Duodenal mucosa (tissue), 2 donors: ENCODE results near the gene CELF3.

ENCODE experiments used
- H3K27ac ChIP-seq: one replicate; pipeline ENCODE4 v1.7.0; 2013; ENCODE audit warnings: low read depth, low read length
- H3K27me3 ChIP-seq, 2 donors: one replicate each; pipeline ENCODE4 v1.7.0; 2013; ENCODE audit warnings: low read length in 2 of 2, control low read depth in 1 of 2; ENCODE audit not compliant: insufficient read depth in 2 of 2, control insufficient read depth in 1 of 2
- H3K36me3 ChIP-seq, 2 donors: one replicate each; pipeline ENCODE4 v1.7.0; 2013; ENCODE audit warnings: low read length in 2 of 2, control low read depth in 1 of 2; ENCODE audit not compliant: insufficient read depth in 2 of 2, control insufficient read depth in 1 of 2
- H3K4me1 ChIP-seq, 2 donors: one replicate each; pipeline ENCODE4 v1.7.0; 2013; ENCODE audit warnings: low read length in 2 of 2, control low read depth in 1 of 2; ENCODE audit not compliant: insufficient read depth in 2 of 2, control insufficient read depth in 1 of 2
- H3K4me3 ChIP-seq, 2 donors: one replicate each; pipeline ENCODE4 v1.7.0; 2013; ENCODE audit warnings: low read length in 2 of 2, low read depth in 1 of 2
- H3K9ac ChIP-seq, 2 donors: one replicate each; pipeline ENCODE4 v1.7.0; 2013; ENCODE audit warnings: low read length in 2 of 2, low read depth in 1 of 2
- H3K9me3 ChIP-seq, 2 donors: one replicate each; pipeline ENCODE4 v1.7.0; 2013; ENCODE audit warnings: low read length in 2 of 2, control low read depth in 1 of 2; ENCODE audit not compliant: control insufficient read depth in 1 of 2

CELF3 gene

DNA sequence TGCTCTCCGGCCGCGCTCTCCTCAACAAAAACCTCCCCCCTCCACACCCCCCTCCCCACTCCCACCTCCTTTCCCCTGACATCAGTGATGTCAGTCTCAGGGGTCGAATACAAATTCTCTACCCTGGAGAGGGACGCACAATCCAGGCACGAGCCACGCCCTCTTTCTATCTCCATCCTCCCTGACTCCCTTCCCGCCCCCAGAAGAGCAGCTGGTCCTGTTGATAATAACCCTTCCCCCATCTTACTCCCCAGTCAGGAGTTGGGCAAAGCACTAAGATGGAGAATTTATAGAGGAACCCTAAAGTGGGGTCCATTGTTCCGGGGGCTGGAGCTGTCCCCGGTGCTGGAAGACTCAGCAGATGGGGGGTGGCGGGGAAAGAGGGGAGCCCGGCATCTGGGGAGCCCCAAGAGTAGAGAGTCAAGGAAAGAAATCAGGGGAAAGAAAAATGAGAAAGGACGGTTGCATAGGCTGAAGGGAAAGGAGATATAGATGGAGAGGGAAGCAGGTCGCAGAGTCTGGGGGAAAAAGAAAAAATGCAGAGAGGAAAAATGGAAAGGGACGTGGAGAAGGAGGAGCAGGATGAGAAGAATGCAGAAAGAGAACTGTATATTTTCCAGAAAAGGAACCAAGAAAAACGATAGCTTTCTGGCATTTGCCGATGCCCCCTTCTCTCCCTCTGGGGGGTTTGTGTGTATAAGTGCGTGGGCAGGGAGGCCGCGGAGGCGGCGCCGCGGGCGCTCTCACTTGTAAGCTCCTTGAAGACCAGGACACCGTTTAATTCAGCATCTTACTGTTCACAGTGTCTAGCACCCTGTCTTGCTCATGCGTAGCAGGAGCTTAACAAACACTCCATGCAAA is at the start of gene CELF3:
Gene CELF3, minus strand, starts transcription at position 33 of the 861 bp plus-strand sequence. CDS start 783 bp downstream, outside the sequence.
- H3K9me3 ChIP-seq, result no peaks in the 10 kb centered on the region
- no peak within 1 kb of the TSS for H3K27ac ChIP-seq
- H3K27me3 ChIP-seq, result peaks cover 6 to 11% of the 10 kb centered on the region in 2 donors
- no peaks in the 10 kb centered on the region for H3K36me3 ChIP-seq
- no peak within 1 kb of the TSS for H3K9ac ChIP-seq
- peaks cover 35 to 38% of the 10 kb centered on the region in 2 donors for H3K4me1 ChIP-seq
- no peak within 1 kb of the TSS for H3K4me3 ChIP-seq

GRCh38 chr1:151763990-151764389 is 47.4 kb upstream of the CELF3 start:
- Histone ChIP-seq H3K27ac (no peak overlapping the region), H3K4me1 (peaks cover 10 to 12% of the 10 kb centered on the region in 2 donors), H3K36me3 (peaks cover 14 to 23% of the 10 kb centered on the region in 2 donors), H3K9ac (peak overlapping the region; percentile 77 to 85), H3K9me3 (no peaks in the 10 kb centered on the region), H3K27me3 (no peaks in the 10 kb centered on the region), H3K4me3 (peak overlapping the region; percentile 81 to 90)

GRCh38 chr1:151762941-151763921 is 46.6 kb upstream of the CELF3 start, which contains the start of gene MRPL9:
Gene MRPL9 (minus strand): TSS chr1:151763496. CDS start chr1:151763479, 17 bp downstream.
- H3K27ac ChIP-seq, result peak within 1 kb of the TSS; percentile 65
- peak within 1 kb of the TSS; percentile 77 to 85 for H3K9ac ChIP-seq
- H3K9me3 ChIP-seq, result no peaks in the 10 kb centered on the region
- peaks cover 10 to 12% of the 10 kb centered on the region in 2 donors for H3K4me1 ChIP-seq
- no peaks in the 10 kb centered on the region for H3K27me3 ChIP-seq
- peak within 1 kb of the TSS; percentile 81 to 90 for H3K4me3 ChIP-seq
- H3K36me3 ChIP-seq, result peaks cover 18 to 27% of the 10 kb centered on the region in 2 donors

- H3K9ac ChIP-seq, result no peak overlapping the region
- no peak overlapping the region for H3K27ac ChIP-seq
- H3K27me3 ChIP-seq, result no peaks in the 10 kb centered on the region
- no peaks in the 10 kb centered on the region for H3K9me3 ChIP-seq
- H3K36me3 ChIP-seq, result peaks cover 22 to 30% of the 10 kb centered on the region in 2 donors
- peaks cover 10 to 12% of the 10 kb centered on the region in 2 donors for H3K4me1 ChIP-seq
- H3K4me3 ChIP-seq, result no peak overlapping the region
Measured at GRCh38 chr1:151760597-151761385, 44.2 kb upstream of the CELF3 start.

DNA sequence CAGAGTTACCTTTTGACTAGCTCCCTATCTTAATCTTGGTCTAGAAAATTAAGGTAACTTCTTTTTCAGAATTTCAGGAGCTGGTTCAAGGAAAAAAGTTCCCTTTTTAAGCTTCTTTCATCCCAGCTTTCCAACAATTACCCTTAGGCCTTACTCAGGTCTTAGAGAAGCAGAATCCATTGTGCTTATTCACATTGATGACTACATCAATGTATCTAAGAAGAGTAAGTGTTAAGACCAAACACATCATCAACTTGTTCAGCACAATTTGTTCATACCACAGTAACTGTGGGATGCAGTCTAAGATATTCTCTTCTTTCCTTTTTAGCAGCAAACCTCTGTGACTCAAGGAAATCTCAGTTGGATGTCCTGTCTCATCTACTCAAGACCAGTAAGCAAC is 42.6 kb upstream of the CELF3 start:
- no peaks in the 10 kb centered on the region for H3K27me3 ChIP-seq
- no peaks in the 10 kb centered on the region for H3K9me3 ChIP-seq
- H3K4me1 ChIP-seq, result peaks cover 8 to 10% of the 10 kb centered on the region in 2 donors
- no peak overlapping the region for H3K27ac ChIP-seq
- peaks cover 22 to 30% of the 10 kb centered on the region in 2 donors for H3K36me3 ChIP-seq
- H3K9ac ChIP-seq, result no peak overlapping the region
- H3K4me3 ChIP-seq, result no peak overlapping the region

- peaks cover 21 to 24% of the 10 kb centered on the region in 2 donors for H3K36me3 ChIP-seq
- no peak overlapping the region for H3K9ac ChIP-seq
- H3K27ac ChIP-seq, result no peak overlapping the region
- H3K9me3 ChIP-seq, result no peaks in the 10 kb centered on the region
- no peaks in the 10 kb centered on the region for H3K4me1 ChIP-seq
- no peaks in the 10 kb centered on the region for H3K27me3 ChIP-seq
- H3K4me3 ChIP-seq, result no peak overlapping the region
Measured at GRCh38 chr1:151756291-151756690, 39.7 kb upstream of the CELF3 start.

DNA sequence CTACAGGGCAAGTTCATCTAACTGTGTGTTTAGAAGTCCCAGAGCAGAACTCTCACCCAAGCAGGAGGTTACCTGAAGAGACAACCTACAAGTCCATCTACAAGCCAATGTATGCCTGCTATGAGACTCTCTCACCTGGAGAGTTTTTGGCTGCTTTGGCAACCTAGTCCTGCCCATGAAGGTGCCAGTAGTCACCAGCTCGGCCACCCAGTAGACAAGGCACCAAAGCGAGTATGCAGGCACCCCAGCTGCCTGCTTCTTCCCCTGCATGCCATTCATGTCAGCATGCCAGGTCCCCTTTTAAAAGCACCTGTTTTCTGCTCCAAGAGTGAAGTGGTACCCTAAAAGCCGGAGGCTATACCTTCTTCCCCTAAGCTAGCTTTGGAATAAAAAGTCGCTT is 24.9 kb upstream of the CELF3 start:
- peaks cover 10 to 13% of the 10 kb centered on the region in 2 donors for H3K9me3 ChIP-seq
- no peaks in the 10 kb centered on the region for H3K4me1 ChIP-seq
- H3K36me3 ChIP-seq, result no peaks in the 10 kb centered on the region
- H3K27me3 ChIP-seq, result no peaks in the 10 kb centered on the region
- no peak overlapping the region for H3K4me3 ChIP-seq
- no peak overlapping the region for H3K9ac ChIP-seq
- H3K27ac ChIP-seq, result no peak overlapping the region

DNA sequence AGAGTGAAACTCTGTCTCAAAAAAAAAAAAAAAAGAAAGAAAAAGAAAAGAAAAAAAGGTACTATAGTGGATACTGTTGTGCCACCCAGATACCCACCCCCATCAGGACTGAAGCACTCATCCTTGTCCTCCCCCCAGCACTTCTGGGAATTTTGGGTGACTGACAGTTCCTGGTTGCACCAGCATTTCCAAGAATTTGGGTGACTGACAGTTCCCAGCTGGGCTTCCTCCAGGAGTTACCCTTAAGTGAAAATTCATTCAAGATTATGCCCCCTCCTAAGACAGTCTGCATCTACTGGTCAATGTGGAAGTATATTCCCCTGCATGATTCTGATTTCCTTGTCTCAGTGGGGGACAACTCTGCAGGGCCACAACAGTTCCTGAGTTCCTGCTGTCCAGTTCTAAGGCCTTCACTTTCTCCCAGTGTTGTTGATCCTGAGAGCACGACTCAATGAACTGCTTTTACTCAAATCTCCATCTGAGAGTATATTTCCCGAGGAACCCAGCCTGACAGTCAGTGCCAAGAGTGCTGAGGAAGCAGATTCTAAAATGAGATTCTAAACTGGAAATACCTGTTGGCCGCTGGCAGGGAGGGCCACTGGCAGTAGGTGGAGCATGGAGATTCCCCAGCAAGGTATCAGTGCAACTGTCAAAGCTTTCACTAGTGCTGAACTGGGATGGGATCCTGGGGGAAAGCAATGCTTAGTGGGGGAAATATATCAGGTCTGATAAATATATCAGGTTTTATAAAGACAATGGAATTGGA is 23.2 kb upstream of the CELF3 start:
- Histone ChIP-seq H3K27ac (no peak overlapping the region), H3K4me1 (peaks cover 2 to 3% of the 10 kb centered on the region in 2 donors), H3K27me3 (no peaks in the 10 kb centered on the region), H3K9ac (no peak overlapping the region), H3K36me3 (no peaks in the 10 kb centered on the region), H3K9me3 (peaks cover 10 to 14% of the 10 kb centered on the region in 2 donors), H3K4me3 (no peak overlapping the region)

GRCh38 chr1:151737479-151737878 is 20.9 kb upstream of the CELF3 start:
- Histone ChIP-seq H3K36me3 (no peaks in the 10 kb centered on the region), H3K4me3 (no peak overlapping the region), H3K27me3 (no peaks in the 10 kb centered on the region), H3K9me3 (peaks cover 10 to 14% of the 10 kb centered on the region in 2 donors), H3K9ac (no peak overlapping the region), H3K27ac (no peak overlapping the region), H3K4me1 (peaks cover 2 to 4% of the 10 kb centered on the region in 2 donors)
